Lower lobe of right lung (tissue), 2 donors: ENCODE results near the gene PTPN20. TPM values are rescaled to one million over a fixed set of nuclear protein-coding genes. Genes with fewer than 3 reads are reported as not detected.

ENCODE experiments used
- ATAC-seq, 2 donors: fragments of 200-7000 bp; cut with Tn5 transposase; one replicate each; pipeline ENCODE4 v1.9.1; 2020 to 2022; ENCODE audit warnings: mild to moderate bottlenecking in 2 of 2, moderate library complexity in 2 of 2
- DNase-seq: peaks from one replicate; pipeline ENCODE4 v3.0.0-alpha.2; 2020
- H3K27ac ChIP-seq: fragments of 200-600 bp; one replicate; pipeline ENCODE4 v1.8.0; 2022
- H3K27me3 ChIP-seq: fragments of 200-600 bp; one replicate; pipeline ENCODE4 v1.8.0; 2022; ENCODE audit warnings: low read depth
- H3K36me3 ChIP-seq: fragments of 200-600 bp; one replicate; pipeline ENCODE4 v1.8.0; 2022; ENCODE audit warnings: mild to moderate bottlenecking
- H3K4me1 ChIP-seq: fragments of 200-600 bp; one replicate; pipeline ENCODE4 v1.8.0; 2022
- H3K4me3 ChIP-seq: fragments of 200-600 bp; one replicate; pipeline ENCODE4 v1.8.0; 2022; ENCODE audit warnings: mild to moderate bottlenecking
- H3K9me3 ChIP-seq: fragments of 200-600 bp; one replicate; pipeline ENCODE4 v1.8.0; 2022
- intact Hi-C: fragments of 100-400 bp; cut with DNase I; formaldehyde crosslinking; loops from one replicate; pipeline ENCODE4 v1.11.0; 2022
- total RNA-seq: library from RNA; stranded (reverse); fragmentation: NEBNext Ultra II Directional; extraction: Animal tissue kit (Norgen Biotek cat#: 25700); gene quantifications from one replicate; pipeline ENCODE4 v1.2.1, GENCODE V29; 2021
- TF ChIP-seq, protein P1 (sequence below): fragments of 200-600 bp; IDR thresholded peaks from one replicate; pipeline ENCODE4 v1.8.0; 2022; ENCODE audit warnings: antibody characterized with exemption, mild to moderate bottlenecking
- donor health status: DM: no; HTN: yes; CAD: no; lungs with severe emphysema.

PTPN20 gene
- total RNA-seq, 1 donor from 2014 or later: 4.0 TPM

DNA sequence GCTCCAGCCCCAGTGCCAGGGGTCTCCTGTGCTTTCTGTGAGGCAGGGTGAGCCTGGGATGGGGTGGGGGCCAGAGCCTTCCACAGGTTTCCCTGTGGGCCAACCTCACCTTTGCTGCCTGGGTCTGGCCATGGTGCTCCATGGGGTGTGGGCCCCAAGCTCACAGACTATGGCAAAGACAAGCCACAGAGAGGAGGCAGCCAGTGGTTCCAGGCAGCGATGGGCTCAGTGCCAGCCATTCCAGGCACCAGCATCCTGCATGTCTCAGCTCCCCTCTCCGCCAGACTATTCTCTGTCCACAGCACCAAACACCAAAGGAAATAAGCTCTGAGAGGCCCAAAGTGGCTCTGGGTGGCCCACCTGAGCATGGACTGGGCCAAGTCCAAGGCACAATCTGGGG, 133.5 kb downstream of the PTPN20 start:
- H3K27ac ChIP-seq: no peak overlapping the region
- ATAC-seq (no peak), DNase-seq (peak; percentile 37)
- H3K36me3 ChIP-seq: no peaks in the 10 kb centered on the region
- H3K4me1 ChIP-seq: peaks cover 15% of the 10 kb centered on the region
- no peaks in the 10 kb centered on the region for H3K27me3 ChIP-seq
- H3K9me3 ChIP-seq: no peaks in the 10 kb centered on the region
- no peak overlapping the region for H3K4me3 ChIP-seq
- TF ChIP-seq, protein P1, sequence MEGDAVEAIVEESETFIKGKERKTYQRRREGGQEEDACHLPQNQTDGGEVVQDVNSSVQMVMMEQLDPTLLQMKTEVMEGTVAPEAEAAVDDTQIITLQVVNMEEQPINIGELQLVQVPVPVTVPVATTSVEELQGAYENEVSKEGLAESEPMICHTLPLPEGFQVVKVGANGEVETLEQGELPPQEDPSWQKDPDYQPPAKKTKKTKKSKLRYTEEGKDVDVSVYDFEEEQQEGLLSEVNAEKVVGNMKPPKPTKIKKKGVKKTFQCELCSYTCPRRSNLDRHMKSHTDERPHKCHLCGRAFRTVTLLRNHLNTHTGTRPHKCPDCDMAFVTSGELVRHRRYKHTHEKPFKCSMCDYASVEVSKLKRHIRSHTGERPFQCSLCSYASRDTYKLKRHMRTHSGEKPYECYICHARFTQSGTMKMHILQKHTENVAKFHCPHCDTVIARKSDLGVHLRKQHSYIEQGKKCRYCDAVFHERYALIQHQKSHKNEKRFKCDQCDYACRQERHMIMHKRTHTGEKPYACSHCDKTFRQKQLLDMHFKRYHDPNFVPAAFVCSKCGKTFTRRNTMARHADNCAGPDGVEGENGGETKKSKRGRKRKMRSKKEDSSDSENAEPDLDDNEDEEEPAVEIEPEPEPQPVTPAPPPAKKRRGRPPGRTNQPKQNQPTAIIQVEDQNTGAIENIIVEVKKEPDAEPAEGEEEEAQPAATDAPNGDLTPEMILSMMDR: no peak
- intact Hi-C loops: loop anchor here (10.0 kb wide), 1 partner anchor 270 kb away; no protein-coding TSS in a partner anchor

DNA sequence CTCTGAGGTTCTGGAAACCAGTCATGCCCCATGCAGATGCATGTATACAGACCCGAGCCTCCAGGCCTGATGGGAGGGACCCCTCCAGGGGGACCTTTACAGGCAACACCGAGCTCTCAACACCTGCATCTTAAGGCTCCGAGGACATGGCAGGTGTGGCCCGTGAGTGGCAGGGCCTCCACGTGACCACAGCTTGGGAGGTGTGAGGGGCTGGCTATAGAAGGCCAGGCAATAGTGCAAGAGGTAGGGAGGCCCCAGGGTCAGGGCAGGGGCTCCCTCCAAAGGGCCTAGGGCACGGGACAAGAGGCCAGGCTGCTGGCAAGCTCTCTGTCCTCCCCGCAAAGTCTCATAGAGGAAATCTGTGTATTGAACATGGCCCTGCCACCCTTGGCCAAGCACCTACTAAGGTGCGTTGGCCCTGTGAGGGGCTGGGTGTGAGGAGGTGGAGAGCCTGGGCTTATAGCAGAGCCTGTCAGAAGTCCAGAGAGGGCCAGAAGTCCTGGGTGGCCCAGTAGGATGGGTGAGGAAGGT, 134.2 kb downstream of the PTPN20 start:
- no peaks in the 10 kb centered on the region for H3K9me3 ChIP-seq
- intact Hi-C loops: loop anchor here (10.0 kb wide), 1 partner anchor 269 kb away; no protein-coding TSS in a partner anchor
- no peak overlapping the region for H3K27ac ChIP-seq
- DNase-seq: peak; percentile 31
- H3K27me3 ChIP-seq: no peaks in the 10 kb centered on the region
- H3K36me3 ChIP-seq: no peaks in the 10 kb centered on the region
- ATAC-seq: no peak
- TF ChIP-seq, protein P1: no peak
- H3K4me1 ChIP-seq: peaks cover 15% of the 10 kb centered on the region
- no peak overlapping the region for H3K4me3 ChIP-seq

DNA sequence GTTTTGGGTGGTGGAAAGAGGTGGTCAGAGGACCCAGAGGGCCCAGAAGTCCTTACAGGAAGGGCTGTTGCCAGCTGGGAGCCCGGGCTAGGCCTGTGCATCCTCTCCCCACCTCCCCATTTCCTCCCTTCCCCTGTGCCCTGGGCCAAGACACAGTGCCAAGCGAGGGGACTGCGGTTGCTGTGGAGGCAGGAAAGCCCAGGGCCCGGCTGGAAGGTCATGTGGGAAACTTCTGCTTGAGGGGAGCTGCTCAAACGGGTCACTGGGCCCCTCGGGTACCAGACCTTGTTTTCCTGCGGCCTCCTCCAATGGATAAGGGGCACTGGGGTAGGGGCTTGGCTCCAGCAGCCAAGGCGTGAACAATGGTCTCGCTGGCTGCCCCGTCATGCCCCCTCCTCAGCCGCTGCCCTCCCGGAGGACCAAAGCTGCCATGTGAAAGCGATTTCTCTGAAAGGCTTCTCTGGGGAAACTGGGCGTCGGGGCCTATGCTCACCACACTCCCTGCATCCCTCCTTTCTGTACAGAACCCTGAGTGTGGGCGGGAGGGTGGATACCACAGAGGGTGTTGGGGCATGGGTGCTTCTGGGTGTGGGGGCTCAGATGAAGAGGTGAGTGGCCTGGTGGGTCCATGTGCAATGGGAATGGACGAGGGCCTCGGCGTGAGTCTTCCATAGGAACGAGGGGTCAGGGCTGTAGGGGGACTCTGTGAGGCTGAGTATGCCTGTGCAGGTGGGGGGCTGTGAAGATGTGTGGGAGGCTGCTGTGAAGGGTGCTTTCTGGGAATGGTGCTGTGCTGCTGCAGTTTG, 135.3 kb downstream of the PTPN20 start:
- TF ChIP-seq, protein P1: no peak
- H3K36me3 ChIP-seq: no peaks in the 10 kb centered on the region
- ATAC-seq (no peak), DNase-seq (peak; percentile 33)
- no peaks in the 10 kb centered on the region for H3K9me3 ChIP-seq
- H3K27me3 ChIP-seq: no peaks in the 10 kb centered on the region
- H3K4me3 ChIP-seq: no peak overlapping the region
- H3K27ac ChIP-seq: no peak overlapping the region
- intact Hi-C loops: loop anchor here (10.0 kb wide), 1 partner anchor 268 kb away; no protein-coding TSS in a partner anchor
- peaks cover 15% of the 10 kb centered on the region for H3K4me1 ChIP-seq

DNA sequence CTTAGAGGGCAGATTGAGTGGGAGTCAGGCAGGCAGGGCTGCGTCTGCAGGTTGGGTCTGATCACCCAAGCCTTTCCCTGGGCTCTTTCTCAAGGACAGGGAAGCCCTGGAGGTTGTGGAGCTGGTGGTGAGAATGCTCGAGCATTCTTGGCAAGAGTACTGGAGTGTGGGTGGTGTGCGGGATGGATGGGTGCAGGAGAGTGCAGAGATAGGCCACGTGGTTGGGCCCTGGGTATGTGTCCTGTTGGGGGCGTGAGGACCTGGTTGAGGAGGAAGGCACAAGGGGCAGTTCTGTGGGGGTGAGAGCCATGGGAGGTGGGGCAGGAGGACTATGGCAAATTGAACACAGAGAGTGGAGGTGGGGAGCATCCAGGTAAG, 135.9 kb downstream of the PTPN20 start:
- Histone ChIP-seq H3K27me3 (no peaks in the 10 kb centered on the region), H3K4me1 (peaks cover 15% of the 10 kb centered on the region), H3K36me3 (no peaks in the 10 kb centered on the region), H3K4me3 (no peak overlapping the region), H3K27ac (no peak overlapping the region), H3K9me3 (no peaks in the 10 kb centered on the region)
- intact Hi-C loops: loop anchor here (10.0 kb wide), 1 partner anchor 268 kb away; no protein-coding TSS in a partner anchor
- TF ChIP-seq, protein P1: no peak
- peak; percentile 23 for DNase-seq
- no peak for ATAC-seq

DNA sequence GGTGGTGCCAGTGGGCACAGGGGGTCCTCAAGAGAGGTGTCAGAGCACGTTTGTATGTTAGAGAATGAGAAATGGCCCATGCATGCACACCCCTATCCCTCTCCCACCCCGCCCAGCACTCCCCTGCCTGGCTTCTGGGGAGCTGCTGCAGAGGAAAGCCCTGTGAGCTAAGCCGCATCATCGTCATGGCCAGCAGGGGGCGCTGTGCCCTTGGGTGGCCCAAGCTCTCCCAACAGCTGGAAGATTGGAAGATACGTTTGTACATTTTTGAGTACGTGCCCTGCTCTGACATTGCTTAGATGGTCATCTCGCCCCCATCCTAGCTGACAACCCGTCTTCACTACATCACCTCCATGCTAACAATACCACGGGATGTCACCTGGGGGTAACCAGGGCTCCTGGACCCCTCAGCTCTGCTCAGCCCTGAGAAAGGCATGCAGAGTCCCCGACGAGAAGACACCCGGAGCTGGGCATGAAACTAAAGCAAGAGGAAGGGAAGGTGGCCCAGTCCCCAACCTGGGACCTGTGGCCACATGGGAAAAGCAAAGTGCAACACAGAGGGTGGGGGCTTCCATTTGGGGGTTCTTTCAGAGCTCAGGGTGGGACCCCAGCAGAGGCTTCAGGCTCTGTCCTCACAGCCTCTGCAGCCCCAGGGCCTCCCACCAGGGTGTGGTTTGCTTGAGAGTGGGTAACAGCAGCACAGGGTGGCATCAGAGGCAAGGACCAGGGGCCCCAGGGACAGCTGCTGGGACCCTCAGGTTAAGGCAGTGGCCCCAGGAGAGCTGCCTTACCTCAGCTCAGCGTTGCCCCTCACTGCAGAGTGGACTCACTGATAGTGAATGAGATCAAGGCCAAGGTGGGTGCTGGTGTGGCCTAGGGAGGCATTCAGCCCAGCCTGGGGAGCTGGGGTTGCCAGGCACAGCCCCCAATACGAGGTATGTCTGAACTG, 136.6 kb downstream of the PTPN20 start:
- Histone ChIP-seq H3K4me3 (no peak overlapping the region), H3K36me3 (no peaks in the 10 kb centered on the region), H3K27me3 (no peaks in the 10 kb centered on the region), H3K27ac (no peak overlapping the region), H3K4me1 (peaks cover 15% of the 10 kb centered on the region), H3K9me3 (no peaks in the 10 kb centered on the region)
- intact Hi-C loops: loop anchor here (10.0 kb wide), 1 partner anchor 267 kb away; no protein-coding TSS in a partner anchor
- TF ChIP-seq, protein P1: peak; percentile 91
- peak; percentile 87 for DNase-seq
- peak; percentile 69 to 70 for ATAC-seq
